ENCODE data around the gene PMEPA1.

DNA sequence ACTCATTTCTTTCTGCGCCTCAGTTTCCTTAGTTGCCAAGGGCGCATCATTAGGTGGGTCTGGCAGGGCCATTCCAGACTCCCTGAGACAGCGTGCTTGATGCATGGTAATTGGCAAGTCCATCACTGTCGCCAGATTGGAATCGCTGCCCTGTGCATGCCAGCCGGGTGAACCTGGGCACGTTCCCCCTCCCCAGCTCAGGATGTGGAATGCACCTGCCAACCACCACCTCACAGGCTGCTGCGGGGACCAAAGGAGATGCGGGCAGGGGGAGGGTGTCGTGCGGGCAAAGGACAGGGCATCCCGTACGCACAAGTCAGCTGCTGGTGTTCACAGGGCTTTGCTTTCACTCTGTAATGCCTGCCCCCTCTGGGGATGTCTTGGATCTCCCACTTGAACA, 36.4 kb upstream of the PMEPA1 start:
- TF ChIP-seq EZH2 (IDR thresholded peaks at IDR 0.05) (no peak), POLR2AphosphoS5 (IDR thresholded peaks at IDR 0.05; ENCODE audit: borderline replicate concordance, low read depth, low read length) (no peak), FOXP2 (optimal IDR thresholded peaks at IDR 0.05; ENCODE audit: control extremely low read depth, extremely low read length, insufficient read depth) (no peak)
